ENCODE results near the gene CABLES2. TPM values are rescaled to one million over a fixed set of nuclear protein-coding genes. Genes with fewer than 3 reads are reported as not detected.

The CABLES2 gene
- total RNA-seq: 1.0 and 1.7 TPM in 2 replicates

DNA sequence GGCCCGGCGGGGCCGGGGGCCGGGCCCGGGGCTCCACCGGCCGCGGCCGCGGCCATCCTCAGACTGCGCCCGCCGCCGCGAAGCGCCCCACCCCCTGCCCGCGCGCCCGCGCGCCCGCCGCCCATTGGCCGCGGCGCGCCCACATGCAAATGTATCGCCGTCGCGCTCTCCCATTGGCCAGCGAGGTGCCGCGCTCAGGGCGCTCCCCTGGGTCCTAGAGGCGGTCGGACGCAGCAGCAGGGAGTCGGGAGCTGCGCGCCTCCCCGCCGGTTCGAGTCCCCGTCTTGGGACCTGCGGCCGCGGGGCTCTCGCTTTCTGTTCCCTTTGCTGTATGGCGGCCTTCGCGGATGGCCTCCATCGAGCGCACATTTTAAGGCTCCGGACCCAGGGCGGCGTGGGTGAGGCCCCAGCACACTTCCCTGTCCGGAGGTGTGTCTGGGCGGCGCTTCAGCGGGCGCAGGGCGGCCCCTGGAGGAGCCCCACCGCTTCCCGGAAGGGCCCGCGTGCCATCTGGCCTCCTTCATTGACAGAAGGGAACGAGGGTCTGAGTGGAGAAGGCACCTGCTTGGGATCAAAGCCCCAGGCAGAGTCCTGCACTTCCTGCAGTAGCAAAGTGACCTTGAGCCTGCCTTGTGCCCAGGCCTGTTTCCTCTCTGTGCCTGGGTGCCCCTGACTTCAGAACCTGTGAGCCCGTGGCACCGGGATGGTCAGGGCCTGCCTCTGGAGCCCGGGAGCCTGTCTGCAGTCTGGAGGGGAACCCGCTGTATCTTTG lies at the start of gene CABLES2:
CABLES2 (minus strand) TSS at position 65 of the 772 bp plus-strand sequence; CDS start at position 56, 9 bp downstream.

DNA sequence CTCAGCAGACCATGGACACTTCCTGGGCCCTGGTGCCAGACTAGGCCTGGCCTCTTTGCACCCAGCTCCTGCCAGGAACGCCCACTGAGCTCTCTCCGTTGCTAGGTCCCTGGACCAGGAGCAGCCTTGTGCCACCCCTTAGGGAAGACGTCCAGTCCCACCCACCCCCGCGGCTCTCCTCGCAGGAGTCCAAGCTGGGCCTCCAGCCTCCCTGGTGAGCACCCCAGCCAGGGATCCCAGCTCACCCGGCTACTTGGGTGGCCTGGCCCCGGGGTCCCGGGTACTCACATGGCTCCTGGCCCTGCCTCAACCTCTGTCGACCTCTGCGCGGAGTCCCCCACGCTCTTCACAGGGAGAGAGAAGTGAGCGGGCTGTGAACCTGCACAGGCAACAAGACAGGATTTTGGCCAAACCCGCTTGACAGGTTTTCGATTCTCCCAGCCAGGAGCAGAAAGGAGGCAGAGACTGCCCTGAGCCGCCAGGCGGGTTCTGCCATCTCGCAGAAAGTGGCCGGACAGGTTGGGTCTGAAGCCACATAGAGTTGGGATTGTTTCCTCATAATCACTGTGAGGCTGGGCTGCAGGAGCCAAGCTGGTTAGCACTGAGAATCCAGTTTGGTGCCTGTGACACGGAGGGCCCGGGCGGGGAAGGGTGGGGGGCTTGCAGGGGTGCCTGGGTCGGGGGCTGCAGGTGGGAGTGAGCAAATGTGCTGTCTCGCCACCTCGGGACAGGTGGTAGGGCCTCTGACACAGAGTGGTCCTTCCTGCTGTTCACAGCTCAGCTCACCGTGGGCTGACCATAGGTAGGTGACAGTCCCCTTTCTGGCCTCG lies 20.3 kb upstream of the CABLES2 start, which contains the start of gene RBBP8NL:
RBBP8NL (minus strand) TSS at position 368 of the 830 bp plus-strand sequence. CDS start 7,892 bp downstream, outside the sequence.

GRCh38 chr20:62386383-62387218 lies 20.5 kb downstream of the CABLES2 start, which contains the start of gene RPS21:
Gene RPS21 (plus strand): TSS chr20:62387103. CDS start chr20:62387339, 236 bp downstream.

DNA sequence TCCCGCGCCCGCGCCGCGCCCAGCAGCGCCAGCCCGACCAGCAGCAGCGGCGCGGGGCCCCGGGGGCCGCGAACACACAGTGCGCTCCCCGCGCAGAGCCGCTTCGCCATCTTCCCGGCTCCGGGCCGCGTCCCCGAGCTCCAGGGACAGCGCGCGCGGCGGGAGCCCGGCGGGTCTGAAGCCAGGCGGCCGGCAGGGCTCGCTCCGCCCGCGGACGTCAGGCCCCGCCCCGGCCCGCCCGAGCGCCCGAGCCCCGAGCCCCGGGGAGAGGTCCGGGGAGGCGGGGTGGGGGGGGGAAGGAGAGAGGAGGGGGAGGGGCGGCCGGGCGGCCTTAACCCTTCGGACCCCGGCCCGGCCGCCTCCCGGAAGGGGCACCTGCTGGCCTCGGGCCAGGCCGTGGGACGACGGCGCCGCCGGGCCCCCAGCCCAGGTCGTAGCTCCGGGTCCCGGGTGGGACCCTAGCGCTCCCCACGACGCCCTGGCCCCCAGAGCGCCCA lies 39.9 kb downstream of the CABLES2 start, which contains the start of gene LAMA5:
LAMA5 (minus strand) TSS at position 177 of the 497 bp plus-strand sequence; CDS start at position 110, 67 bp downstream.

Other genes with a start within 250 kb of the CABLES2 start
- 25.8 and 27.1 TPM in 2 replicates for gene MTG2, start 224.3 kb downstream of the CABLES2 start, total RNA-seq
- not detected in 2 replicates for gene HRH3, start 187.0 kb downstream of the CABLES2 start, total RNA-seq
- 23.3 and 27.8 TPM in 2 replicates for gene OSBPL2, start 168.8 kb downstream of the CABLES2 start, total RNA-seq
- gene ADRM1, start 104.3 kb downstream of the CABLES2 start, total RNA-seq: 88.7 and 94.4 TPM in 2 replicates
- gene LAMA5, start 40.0 kb downstream of the CABLES2 start, total RNA-seq: 90.0 and 101 TPM in 2 replicates
- gene RPS21, start 20.2 kb downstream of the CABLES2 start, total RNA-seq: 359 and 662 TPM in 2 replicates
- not detected in 2 replicates for gene RBBP8NL, start 20.3 kb upstream of the CABLES2 start, total RNA-seq
- gene GATA5, start 68.7 kb upstream of the CABLES2 start, total RNA-seq: not detected in 2 replicates
- 0.66 and 1.3 TPM in 2 replicates for gene SLCO4A1, start 235.2 kb upstream of the CABLES2 start, total RNA-seq